ENCODE measurements around the gene SLC6A13.

SLC6A13 gene

DNA sequence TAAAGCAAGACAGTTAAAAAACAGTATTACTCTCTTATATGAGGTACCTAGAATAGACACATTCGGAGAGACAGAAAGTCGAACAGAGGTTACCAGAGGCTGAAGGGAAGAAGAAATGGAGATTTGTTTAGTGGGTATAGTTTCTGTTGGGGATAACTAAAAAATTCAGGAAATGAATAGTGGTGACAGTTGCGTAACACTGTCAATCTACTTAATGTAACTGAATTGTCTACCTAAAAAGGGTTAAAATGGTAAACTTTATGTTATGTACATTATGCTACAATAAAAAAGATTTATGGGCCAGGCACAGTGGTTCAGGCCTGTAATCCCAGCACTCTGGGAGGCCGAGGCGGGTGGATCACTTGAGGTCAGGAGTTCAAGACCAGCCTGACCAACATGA, 30.6 kb upstream of the SLC6A13 start:
- no peak overlapping the region for H3K4me3 ChIP-seq (ENCODE audit: control insufficient read depth, low read depth, low read length)
- DNase-seq (ENCODE audit: low read depth), result no peak
- TF ChIP-seq, protein P1, sequence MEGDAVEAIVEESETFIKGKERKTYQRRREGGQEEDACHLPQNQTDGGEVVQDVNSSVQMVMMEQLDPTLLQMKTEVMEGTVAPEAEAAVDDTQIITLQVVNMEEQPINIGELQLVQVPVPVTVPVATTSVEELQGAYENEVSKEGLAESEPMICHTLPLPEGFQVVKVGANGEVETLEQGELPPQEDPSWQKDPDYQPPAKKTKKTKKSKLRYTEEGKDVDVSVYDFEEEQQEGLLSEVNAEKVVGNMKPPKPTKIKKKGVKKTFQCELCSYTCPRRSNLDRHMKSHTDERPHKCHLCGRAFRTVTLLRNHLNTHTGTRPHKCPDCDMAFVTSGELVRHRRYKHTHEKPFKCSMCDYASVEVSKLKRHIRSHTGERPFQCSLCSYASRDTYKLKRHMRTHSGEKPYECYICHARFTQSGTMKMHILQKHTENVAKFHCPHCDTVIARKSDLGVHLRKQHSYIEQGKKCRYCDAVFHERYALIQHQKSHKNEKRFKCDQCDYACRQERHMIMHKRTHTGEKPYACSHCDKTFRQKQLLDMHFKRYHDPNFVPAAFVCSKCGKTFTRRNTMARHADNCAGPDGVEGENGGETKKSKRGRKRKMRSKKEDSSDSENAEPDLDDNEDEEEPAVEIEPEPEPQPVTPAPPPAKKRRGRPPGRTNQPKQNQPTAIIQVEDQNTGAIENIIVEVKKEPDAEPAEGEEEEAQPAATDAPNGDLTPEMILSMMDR (conservative IDR thresholded peaks at IDR 0.05; ENCODE audit: control insufficient read depth, insufficient read depth, low read depth, low read length), result no peak

DNA sequence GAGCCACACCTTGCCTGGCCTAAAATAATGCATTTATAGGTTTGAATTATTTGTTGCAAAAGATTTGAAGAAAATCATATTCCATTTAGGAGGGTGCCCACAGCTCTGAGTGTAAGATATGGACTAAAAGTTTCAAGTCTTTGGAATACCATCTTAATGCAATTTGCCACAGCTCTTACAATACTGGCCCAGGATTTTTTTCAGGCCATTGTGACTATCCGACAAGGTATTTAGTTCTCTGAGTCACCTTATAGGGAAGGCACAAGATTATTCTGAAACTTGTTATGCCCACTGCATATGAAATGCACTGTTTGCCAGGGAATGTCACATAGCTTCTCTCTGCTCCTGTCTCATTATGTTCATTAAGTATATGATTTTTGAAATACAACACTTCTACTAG, 29.6 kb upstream of the SLC6A13 start:
- TF ChIP-seq, protein P1 (conservative IDR thresholded peaks at IDR 0.05; ENCODE audit: control insufficient read depth, insufficient read depth, low read depth, low read length), result no peak
- no peak overlapping the region for H3K4me3 ChIP-seq (ENCODE audit: control insufficient read depth, low read depth, low read length)
- DNase-seq (ENCODE audit: low read depth), result peak; percentile 10

DNA sequence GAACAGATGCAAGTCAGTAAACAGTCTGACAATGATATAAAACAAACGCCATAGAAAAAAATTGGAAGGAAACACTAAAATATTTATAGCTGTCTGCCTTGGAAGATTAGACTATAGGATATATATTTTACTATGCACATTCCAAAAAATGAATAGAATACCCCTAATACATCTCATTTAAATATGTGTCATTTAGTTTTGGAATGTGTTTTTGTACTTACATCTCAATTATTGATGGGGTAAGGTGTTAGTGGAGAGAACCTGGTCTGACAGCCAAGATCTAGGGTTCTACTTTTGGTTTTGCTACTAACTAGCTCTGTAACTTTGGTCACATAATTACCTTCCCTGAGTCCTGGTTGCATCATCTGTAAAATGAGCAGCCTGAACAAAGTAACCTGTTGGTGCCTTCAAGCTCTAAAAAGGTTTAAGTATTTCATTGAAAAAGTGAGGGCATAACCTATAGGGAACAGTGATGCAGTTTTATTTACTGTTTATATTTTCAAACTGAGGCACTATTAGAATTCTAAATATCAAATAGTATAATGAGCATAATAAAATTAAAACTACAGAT, 28.6 kb upstream of the SLC6A13 start:
- H3K4me3 ChIP-seq (ENCODE audit: control insufficient read depth, low read depth, low read length), result no peak overlapping the region
- DNase-seq (ENCODE audit: low read depth), result no peak
- TF ChIP-seq, protein P1 (conservative IDR thresholded peaks at IDR 0.05; ENCODE audit: control insufficient read depth, insufficient read depth, low read depth, low read length), result no peak

DNA sequence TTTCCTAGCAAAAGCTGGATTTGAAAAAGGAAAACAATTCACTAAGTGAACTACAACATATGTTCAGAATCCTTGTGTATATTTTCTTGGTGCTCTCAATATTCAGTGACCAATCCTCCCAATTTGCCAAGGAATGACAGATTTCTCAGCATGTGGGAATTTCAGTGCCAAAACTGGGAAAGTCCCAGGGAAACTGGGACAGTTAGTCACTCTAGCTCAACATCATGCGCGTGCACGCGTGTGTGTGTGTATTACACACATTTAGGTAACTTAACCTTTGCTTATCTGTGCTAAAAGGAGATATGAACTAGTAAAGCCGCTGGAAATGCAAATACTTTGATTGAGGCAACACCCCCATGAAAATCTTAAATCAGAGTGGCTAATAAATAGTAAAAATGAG, 26.1 kb upstream of the SLC6A13 start:
- DNase-seq (ENCODE audit: low read depth), result peak; percentile 81
- TF ChIP-seq, protein P1 (conservative IDR thresholded peaks at IDR 0.05; ENCODE audit: control insufficient read depth, insufficient read depth, low read depth, low read length), result no peak

DNA sequence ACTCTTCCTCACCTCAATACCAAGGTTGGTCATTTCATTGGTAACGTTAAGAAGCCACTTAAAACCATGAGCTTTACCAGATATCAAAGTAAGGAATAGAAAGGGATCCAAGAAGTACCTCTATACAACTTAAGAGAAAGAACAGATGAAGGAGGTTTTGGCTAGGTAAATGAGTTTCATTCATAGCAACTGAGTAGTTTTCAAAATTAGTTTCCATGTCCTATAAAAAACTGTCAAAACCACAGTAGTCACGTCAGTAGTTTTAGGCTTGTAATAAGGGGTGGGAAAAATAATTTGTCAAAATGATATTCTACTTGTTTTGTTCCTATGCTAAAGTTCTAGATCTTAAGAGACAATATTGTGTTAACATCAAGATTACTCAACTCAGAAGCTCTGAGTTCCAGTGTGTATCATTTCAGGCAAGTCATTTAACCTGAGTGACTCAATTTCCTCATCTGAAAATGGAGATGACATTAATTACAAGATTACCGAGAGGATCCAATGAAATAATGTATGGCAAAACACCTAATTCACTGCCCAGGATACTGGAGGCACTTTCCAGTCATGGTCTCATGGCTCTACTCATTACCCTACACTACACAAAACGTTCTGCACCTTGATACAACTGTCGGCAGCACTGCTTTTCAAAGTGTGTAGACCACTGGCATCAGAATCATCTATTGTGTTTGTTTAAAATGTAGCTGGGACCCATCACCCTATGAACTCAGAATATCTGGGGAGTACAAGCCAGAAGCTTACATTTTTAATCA, 24.1 kb upstream of the SLC6A13 start:
- no peak for DNase-seq (ENCODE audit: low read depth)
- TF ChIP-seq, protein P1 (conservative IDR thresholded peaks at IDR 0.05; ENCODE audit: control insufficient read depth, insufficient read depth, low read depth, low read length), result no peak

More for the DNA sequence above, 26.1 kb upstream of the SLC6A13 start:
- H3K4me3 ChIP-seq (ENCODE audit: control insufficient read depth, low read depth, low read length), result no peak overlapping the region

DNA sequence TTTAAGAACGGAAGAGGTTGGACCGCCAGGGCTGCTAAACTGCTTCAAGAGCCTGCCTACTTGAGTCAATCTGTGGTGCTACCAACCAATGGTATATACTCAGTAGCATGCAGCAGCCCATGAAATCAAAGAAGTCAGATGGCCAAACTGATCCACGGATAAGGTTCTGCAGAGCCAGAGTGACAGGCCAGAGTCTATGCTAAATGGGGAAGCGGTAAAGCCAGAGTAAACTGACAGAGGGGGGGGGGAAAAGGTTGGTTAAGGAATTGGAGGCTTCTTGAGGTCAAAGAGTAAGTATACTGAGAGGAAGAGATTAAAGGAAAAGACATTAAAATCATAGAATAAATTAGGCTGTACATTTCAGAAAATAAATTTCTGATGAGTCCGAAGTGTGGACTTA, 15.4 kb upstream of the SLC6A13 start:
- no peak for DNase-seq (ENCODE audit: low read depth)
- TF ChIP-seq, protein P1 (conservative IDR thresholded peaks at IDR 0.05; ENCODE audit: control insufficient read depth, insufficient read depth, low read depth, low read length), result no peak
- no peak overlapping the region for H3K4me3 ChIP-seq (ENCODE audit: control insufficient read depth, low read depth, low read length)

More for the DNA sequence above, 24.1 kb upstream of the SLC6A13 start:
- no peak overlapping the region for H3K4me3 ChIP-seq (ENCODE audit: control insufficient read depth, low read depth, low read length)

Measured in fibroblast of mammary gland (primary cell).